GM23338 (cell line): ENCODE data around the gene RSPH1. TPM values are rescaled to one million over a fixed set of nuclear protein-coding genes. Genes with fewer than 3 reads are reported as not detected.

Experiments
- ATAC-seq: fragments of 200-7000 bp; cut with Tn5 transposase; 3 replicates; pipeline ENCODE4 v1.9.1; 2020
- DNase-seq: peaks from one replicate; pipeline ENCODE4 v3.0.0-alpha.2; 2015; ENCODE audit warnings: low spot score
- H2AFZ ChIP-seq: fragments of 200-600 bp; sonication (generic); 2 replicates; pipeline ENCODE4 v1.8.0; 2016; ENCODE audit warnings: antibody characterized with exemption, mild to moderate bottlenecking, moderate library complexity
- H3F3A ChIP-seq: fragments of 200-600 bp; sonication (generic); replicated peaks from 2 replicates; pipeline ENCODE4 v1.8.0; 2017; ENCODE audit warnings: antibody characterized with exemption, mixed run types, low read depth
- H3K27ac ChIP-seq: fragments of 200-600 bp; sonication (generic); 2 replicates; pipeline ENCODE4 v1.6.1; 2016; ENCODE audit warnings: low read depth
- H3K27me3 ChIP-seq: fragments of 200-600 bp; sonication (generic); 2 replicates; pipeline ENCODE4 v1.8.0; 2016; ENCODE audit warnings: mild to moderate bottlenecking, mixed run types, moderate library complexity; ENCODE audit not compliant: insufficient read depth
- H3K36me3 ChIP-seq: fragments of 200-600 bp; sonication (generic); 2 replicates; pipeline ENCODE4 v1.8.0; 2016; ENCODE audit warnings: mild to moderate bottlenecking; ENCODE audit not compliant: insufficient read depth
- H3K4me1 ChIP-seq: fragments of 200-600 bp; sonication (generic); 2 replicates; pipeline ENCODE4 v1.8.0; 2016; ENCODE audit warnings: mild to moderate bottlenecking, moderate library complexity; ENCODE audit not compliant: insufficient read depth
- H3K4me2 ChIP-seq: fragments of 200-600 bp; sonication (generic); 2 replicates; pipeline ENCODE4 v1.7.1; 2017; ENCODE audit warnings: mixed run types
- H3K4me3 ChIP-seq: fragments of 200-600 bp; sonication (generic); 2 replicates; pipeline ENCODE4 v1.6.1; 2016; ENCODE audit warnings: mixed run types
- H3K79me2 ChIP-seq: fragments of 200-600 bp; sonication (generic); replicated peaks from 2 replicates; pipeline ENCODE4 v1.8.0; 2017; ENCODE audit warnings: mild to moderate bottlenecking; ENCODE audit not compliant: insufficient read depth
- H3K9me2 ChIP-seq: fragments of 200-600 bp; sonication (generic); 2 replicates; pipeline ENCODE4 v1.8.0; 2017; ENCODE audit not compliant: insufficient read depth
- H4K20me1 ChIP-seq: fragments of 200-600 bp; sonication (generic); replicated peaks from 2 replicates; pipeline ENCODE4 v1.8.0; 2017; ENCODE audit warnings: mild to moderate bottlenecking; ENCODE audit not compliant: insufficient read depth
- H3K27ac Mint-ChIP-seq: 2 replicates; pipeline ENCODE4 v1.8.0; 2020; ENCODE audit warnings: inconsistent platforms, mild to moderate bottlenecking, moderate library complexity, mixed read lengths
- H3K27me3 Mint-ChIP-seq: 3 replicates; pipeline ENCODE4 v1.8.0; 2022; ENCODE audit warnings: low read depth, mild to moderate bottlenecking, moderate library complexity, mixed read lengths, inconsistent platforms; ENCODE audit not compliant: insufficient read depth, poor library complexity
- H3K36me3 Mint-ChIP-seq: 3 replicates; pipeline ENCODE4 v1.8.0; 2021; ENCODE audit warnings: low read depth, mild to moderate bottlenecking, inconsistent platforms, moderate library complexity, mixed read lengths
- H3K4me1 Mint-ChIP-seq: 3 replicates; pipeline ENCODE4 v1.8.0; 2020; ENCODE audit warnings: mild to moderate bottlenecking, inconsistent platforms, mixed read lengths
- H3K4me3 Mint-ChIP-seq: 3 replicates; pipeline ENCODE4 v1.8.0; 2021; ENCODE audit warnings: moderate library complexity, mild to moderate bottlenecking, inconsistent platforms, mixed read lengths
- H3K9me3 Mint-ChIP-seq: 3 replicates; pipeline ENCODE4 v1.8.0; 2020; ENCODE audit warnings: moderate library complexity, mild to moderate bottlenecking, inconsistent platforms, mixed read lengths
- CREB1 ChIP-seq: fragments of 250-450 bp; sonication (Bioruptor Pico); IDR thresholded peaks from 2 replicates; pipeline ENCODE4 v1.5.0; 2020; ENCODE audit warnings: low read depth, mild to moderate bottlenecking, moderate library complexity
- CTCF ChIP-seq, 2 experiments: fragments of 200-600 bp in 1 of 2; sonication (generic) in 1 of 2; conservative IDR thresholded peaks; 2 replicates each; pipeline versions ENCODE4 v1.5.1 to v1.6.1; 2016 to 2017; ENCODE audit warnings: antibody characterized with exemption in 2 of 2, low read depth in 2 of 2, mild to moderate bottlenecking in 2 of 2, moderate library complexity in 1 of 2
- EZH2 ChIP-seq: fragments of 200-600 bp; sonication (generic); IDR thresholded peaks from one replicate; pipeline ENCODE4 v1.8.0; 2017; ENCODE audit warnings: antibody characterized with exemption, mild to moderate bottlenecking, low read depth; ENCODE audit not compliant: unreplicated experiment
- EZH2phosphoT487 ChIP-seq: fragments of 200-600 bp; sonication (generic); IDR thresholded peaks from one replicate; pipeline ENCODE4 v1.8.1; 2018; ENCODE audit warnings: antibody characterized with exemption; ENCODE audit not compliant: unreplicated experiment
- JUNB ChIP-seq: IDR thresholded peaks from one replicate; pipeline ENCODE4 v1.6.1; 2016; ENCODE audit warnings: antibody characterized with exemption; ENCODE audit not compliant: unreplicated experiment
- NANOG ChIP-seq: IDR thresholded peaks from 2 replicates; pipeline ENCODE4 v1.6.1; 2016; ENCODE audit warnings: antibody characterized with exemption, borderline replicate concordance
- POLR2AphosphoS5 ChIP-seq: IDR thresholded peaks from 2 replicates; pipeline ENCODE4 v1.6.1; 2016; ENCODE audit warnings: antibody characterized with exemption, low read depth
- REST ChIP-seq: IDR thresholded peaks from one replicate; pipeline ENCODE4 v1.6.1; 2018; ENCODE audit warnings: antibody characterized with exemption; ENCODE audit not compliant: unreplicated experiment
- STAT1 ChIP-seq: IDR thresholded peaks from one replicate; pipeline ENCODE4 v1.6.1; 2016; ENCODE audit warnings: antibody characterized with exemption; ENCODE audit not compliant: unreplicated experiment
- ZNF331 ChIP-seq: fragments of 250-450 bp; sonication (Bioruptor Pico); IDR thresholded peaks from 2 replicates; pipeline ENCODE4 v1.5.0; 2020; ENCODE audit warnings: low read depth, mild to moderate bottlenecking, moderate library complexity
- ZNF462 ChIP-seq: fragments of 250-450 bp; sonication (Bioruptor Pico); IDR thresholded peaks from 2 replicates; pipeline ENCODE4 v1.5.0; 2020; ENCODE audit warnings: mild to moderate bottlenecking, moderate library complexity
- polyA plus RNA-seq: library from polyadenylated mRNA; unstranded; fragments of >200 nt; fragmentation: Nextera tagmentation; extraction: Ambion mirVana; gene quantifications from 2 replicates; pipeline ENCODE4 v1.2.1, GENCODE V29; 2016
- total RNA-seq: library from RNA; depleted of rRNA; stranded (reverse); fragments of >200 nt; shearing (Covaris generic); gene quantifications from 2 replicates; pipeline ENCODE4 v1.2.3, GENCODE V29; 2014

Gene RSPH1
- total and polyA plus RNA-seq, 2 experiments from 2014 or later, result 0.23 TPM; not detected in 1

- Histone ChIP-seq H3K9me2 (no peaks in the 10 kb centered on the region), H3K4me2 (no peak overlapping the region), H3K4me3 (no peak overlapping the region), H3K27ac (no peak overlapping the region), H3F3A (no peaks in the 10 kb centered on the region), H3K27me3 (no peaks in the 10 kb centered on the region), H3K79me2 (no peaks in the 10 kb centered on the region), H3K4me1 (no peaks in the 10 kb centered on the region), H2AFZ (no peak overlapping the region), H4K20me1 (no peaks in the 10 kb centered on the region), H3K36me3 (no peaks in the 10 kb centered on the region)
- H3K4me1 Mint-ChIP-seq, result peaks cover 17% of the 10 kb centered on the region
- no peaks in the 10 kb centered on the region for H3K36me3 Mint-ChIP-seq
- DNase-seq, result no peak
- no peak overlapping the region for H3K27ac Mint-ChIP-seq
- no peaks in the 10 kb centered on the region for H3K9me3 Mint-ChIP-seq
- peaks cover 16% of the 10 kb centered on the region for H3K27me3 Mint-ChIP-seq
- H3K4me3 Mint-ChIP-seq, result no peak overlapping the region
- ATAC-seq, result no peak
- TF ChIP-seq POLR2AphosphoS5 (no peak), EZH2phosphoT487 (no peak), ZNF462 (CRISPR knock-in tag) (no peak), CTCF (conservative IDR thresholded peaks at IDR 0.05; ENCODE audit: low read depth in 2 of 2) (no peak), JUNB (no peak), REST (no peak), STAT1 (no peak), CREB1 (CRISPR knock-in tag) (no peak), ZNF331 (CRISPR knock-in tag) (no peak), EZH2 (no peak), NANOG (no peak)
Measured at GRCh38 chr21:42448686-42449085, 47.3 kb downstream of the RSPH1 start.
